Erythroblast (primary cell): Measurements from ENCODE around the gene ATF7IP.

Source experiments
- GATA1 ChIP-seq: IDR thresholded peaks from 2 replicates; pipeline ENCODE4 v1.6.1; 2011; ENCODE audit warnings: low read depth, mild to moderate bottlenecking, control low read depth, low read length, moderate library complexity
- POLR2A ChIP-seq: IDR thresholded peaks from 2 replicates; pipeline ENCODE4 v1.6.1; 2011; ENCODE audit warnings: mild to moderate bottlenecking, low read length

- no peak for TF ChIP-seq POLR2A
- no peak for TF ChIP-seq GATA1
Observed at GRCh38 chr12:14416658-14417057, 51.2 kb downstream of the ATF7IP start.
